Cardiac muscle cell (in vitro differentiated cells and primary cell): ENCODE data around the gene SMARCAD1. TPM values are rescaled to one million over a fixed set of nuclear protein-coding genes. Genes with fewer than 3 reads are reported as not detected.

Experiments
- DNase-seq, 2 donors: peaks; one replicate each; pipeline versions ENCODE4 v3.0.0 to v3.0.0-alpha.2; 2010 to 2017; ENCODE audit warnings: low read depth in 1 of 2, low spot score in 1 of 2
- H3K27ac ChIP-seq: fragments of 200-600 bp; sonication (generic); 2 replicates; pipeline ENCODE4 v1.5.1; 2016
- H3K27me3 ChIP-seq: fragments of 200-600 bp; sonication (generic); 2 replicates; pipeline ENCODE4 v1.6.0; 2016; ENCODE audit warnings: control low read depth
- H3K36me3 ChIP-seq: fragments of 200-600 bp; sonication (generic); 2 replicates; pipeline ENCODE4 v1.5.1; 2016; ENCODE audit warnings: control low read depth
- H3K4me1 ChIP-seq: fragments of 200-600 bp; sonication (generic); 2 replicates; pipeline ENCODE4 v1.8.1; 2017; ENCODE audit warnings: low read depth, mild to moderate bottlenecking, mixed run types
- H3K4me3 ChIP-seq: fragments of 200-600 bp; sonication (generic); 2 replicates; pipeline ENCODE4 v1.5.1; 2016; ENCODE audit warnings: mild to moderate bottlenecking
- H3K9me3 ChIP-seq: fragments of 200-600 bp; sonication (generic); 2 replicates; pipeline ENCODE4 v1.5.1; 2017; ENCODE audit warnings: low read depth, mild to moderate bottlenecking, control low read depth
- CTCF ChIP-seq: IDR thresholded peaks from 2 replicates; pipeline ENCODE4 v1.5.1; 2012; ENCODE audit warnings: low read depth, mild to moderate bottlenecking, low read length
- polyA plus RNA-seq: library from polyadenylated mRNA; unstranded; fragments of >200 nt; fragmentation: Nextera tagmentation; extraction: Ambion mirVana; gene quantifications from 2 replicates; pipeline ENCODE4 v1.2.1, GENCODE V29; 2016
- total RNA-seq: library from RNA; depleted of rRNA; stranded (reverse); fragments of >200 nt; gene quantifications from 2 replicates; pipeline ENCODE4 v1.2.3, GENCODE V29; 2016

Gene SMARCAD1
- total and polyA plus RNA-seq, 2 experiments from 2014 or later: 19.4 to 20.6 TPM

GRCh38 chr4:94271248-94271647 is 63.6 kb downstream of the SMARCAD1 start:
- Histone ChIP-seq H3K4me3 (no peak overlapping the region), H3K36me3 (peaks cover 49% of the 10 kb centered on the region), H3K4me1 (no peaks in the 10 kb centered on the region), H3K9me3 (no peaks in the 10 kb centered on the region), H3K27ac (no peak overlapping the region), H3K27me3 (no peaks in the 10 kb centered on the region)
- TF ChIP-seq CTCF: no peak
- DNase-seq: no peak

GRCh38 chr4:94274912-94275311 is 67.2 kb downstream of the SMARCAD1 start:
- Histone ChIP-seq H3K4me1 (no peaks in the 10 kb centered on the region), H3K4me3 (no peak overlapping the region), H3K27me3 (no peaks in the 10 kb centered on the region), H3K27ac (no peak overlapping the region), H3K36me3 (peaks cover 72% of the 10 kb centered on the region), H3K9me3 (no peaks in the 10 kb centered on the region)
- no peak for DNase-seq
- no peak for TF ChIP-seq CTCF

GRCh38 chr4:94276204-94276603 is 68.5 kb downstream of the SMARCAD1 start:
- H3K9me3 ChIP-seq: no peaks in the 10 kb centered on the region
- TF ChIP-seq CTCF: no peak
- no peaks in the 10 kb centered on the region for H3K4me1 ChIP-seq
- H3K4me3 ChIP-seq: no peak overlapping the region
- H3K27ac ChIP-seq: no peak overlapping the region
- peaks cover 79% of the 10 kb centered on the region for H3K36me3 ChIP-seq
- no peaks in the 10 kb centered on the region for H3K27me3 ChIP-seq
- no peak for DNase-seq

GRCh38 chr4:94277534-94277933 is 69.9 kb downstream of the SMARCAD1 start:
- peak in 1 of 2 donors; percentile 17 for DNase-seq
- Histone ChIP-seq H3K27ac (no peak overlapping the region), H3K27me3 (no peaks in the 10 kb centered on the region), H3K9me3 (no peaks in the 10 kb centered on the region), H3K4me3 (no peak overlapping the region), H3K36me3 (peaks cover 86% of the 10 kb centered on the region), H3K4me1 (no peaks in the 10 kb centered on the region)
- no peak for TF ChIP-seq CTCF

- H3K36me3 ChIP-seq: peaks cover 88% of the 10 kb centered on the region
- no peaks in the 10 kb centered on the region for H3K27me3 ChIP-seq
- TF ChIP-seq CTCF: no peak
- H3K4me1 ChIP-seq: no peaks in the 10 kb centered on the region
- no peak overlapping the region for H3K4me3 ChIP-seq
- DNase-seq: no peak
- no peak overlapping the region for H3K27ac ChIP-seq
- H3K9me3 ChIP-seq: no peaks in the 10 kb centered on the region
These were observed 71.1 kb downstream of the SMARCAD1 start for GRCh38 chr4:94278781-94279180.

- DNase-seq: no peak
- TF ChIP-seq CTCF: no peak
- Histone ChIP-seq H3K4me1 (peaks cover 5% of the 10 kb centered on the region), H3K27ac (no peak overlapping the region), H3K4me3 (no peak overlapping the region), H3K9me3 (no peaks in the 10 kb centered on the region), H3K27me3 (no peaks in the 10 kb centered on the region), H3K36me3 (peaks cover 60% of the 10 kb centered on the region)
These were observed 77.2 kb downstream of the SMARCAD1 start for GRCh38 chr4:94284889-94285288.
